PFSK-1 (cell line): ENCODE measurements around the gene ITGA11.

ENCODE experiments used
- FOXP2 ChIP-seq: optimal IDR thresholded peaks from 2 replicates; pipeline ENCODE3; 2011; ENCODE audit warnings: borderline replicate concordance, control low read depth, inconsistent platforms; ENCODE audit not compliant: insufficient read depth; ENCODE audit errors: extremely low read length, extremely low read depth
- POLR2AphosphoS5 ChIP-seq: IDR thresholded peaks from 2 replicates; pipeline ENCODE4 v1.6.1; 2012; ENCODE audit warnings: low read depth, mild to moderate bottlenecking, control low read depth, low read length, moderate library complexity
- SIN3A ChIP-seq: IDR thresholded peaks from 2 replicates; pipeline ENCODE4 v1.6.1; 2012; ENCODE audit warnings: mild to moderate bottlenecking, low read length, moderate library complexity, borderline replicate concordance; ENCODE audit not compliant: insufficient read depth
- TAF1 ChIP-seq: IDR thresholded peaks from 2 replicates; pipeline ENCODE4 v1.6.1; 2012; ENCODE audit warnings: low read length, control low read depth, borderline replicate concordance; ENCODE audit not compliant: insufficient read depth
- TF ChIP-seq, protein P1 (sequence below), 2 experiments: IDR thresholded peaks; 2 replicates each; pipeline versions ENCODE4 v1.6.1 to v1.8.0; 2011 to 2012; ENCODE audit warnings: low read depth in 2 of 2, low read length in 2 of 2, control low read depth in 1 of 2, inconsistent platforms in 1 of 2, mild to moderate bottlenecking in 1 of 2, moderate library complexity in 1 of 2; ENCODE audit not compliant: insufficient read depth in 1 of 2

ITGA11 gene

GRCh38 chr15:68409736-68410370 is 22.1 kb downstream of the ITGA11 start:
- TF ChIP-seq SIN3A: no peak
- TF ChIP-seq TAF1: no peak
- no peak for TF ChIP-seq POLR2AphosphoS5

GRCh38 chr15:68408971-68409370 is 23.0 kb downstream of the ITGA11 start:
- TF ChIP-seq, protein P1, sequence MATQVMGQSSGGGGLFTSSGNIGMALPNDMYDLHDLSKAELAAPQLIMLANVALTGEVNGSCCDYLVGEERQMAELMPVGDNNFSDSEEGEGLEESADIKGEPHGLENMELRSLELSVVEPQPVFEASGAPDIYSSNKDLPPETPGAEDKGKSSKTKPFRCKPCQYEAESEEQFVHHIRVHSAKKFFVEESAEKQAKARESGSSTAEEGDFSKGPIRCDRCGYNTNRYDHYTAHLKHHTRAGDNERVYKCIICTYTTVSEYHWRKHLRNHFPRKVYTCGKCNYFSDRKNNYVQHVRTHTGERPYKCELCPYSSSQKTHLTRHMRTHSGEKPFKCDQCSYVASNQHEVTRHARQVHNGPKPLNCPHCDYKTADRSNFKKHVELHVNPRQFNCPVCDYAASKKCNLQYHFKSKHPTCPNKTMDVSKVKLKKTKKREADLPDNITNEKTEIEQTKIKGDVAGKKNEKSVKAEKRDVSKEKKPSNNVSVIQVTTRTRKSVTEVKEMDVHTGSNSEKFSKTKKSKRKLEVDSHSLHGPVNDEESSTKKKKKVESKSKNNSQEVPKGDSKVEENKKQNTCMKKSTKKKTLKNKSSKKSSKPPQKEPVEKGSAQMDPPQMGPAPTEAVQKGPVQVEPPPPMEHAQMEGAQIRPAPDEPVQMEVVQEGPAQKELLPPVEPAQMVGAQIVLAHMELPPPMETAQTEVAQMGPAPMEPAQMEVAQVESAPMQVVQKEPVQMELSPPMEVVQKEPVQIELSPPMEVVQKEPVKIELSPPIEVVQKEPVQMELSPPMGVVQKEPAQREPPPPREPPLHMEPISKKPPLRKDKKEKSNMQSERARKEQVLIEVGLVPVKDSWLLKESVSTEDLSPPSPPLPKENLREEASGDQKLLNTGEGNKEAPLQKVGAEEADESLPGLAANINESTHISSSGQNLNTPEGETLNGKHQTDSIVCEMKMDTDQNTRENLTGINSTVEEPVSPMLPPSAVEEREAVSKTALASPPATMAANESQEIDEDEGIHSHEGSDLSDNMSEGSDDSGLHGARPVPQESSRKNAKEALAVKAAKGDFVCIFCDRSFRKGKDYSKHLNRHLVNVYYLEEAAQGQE (IDR thresholded peaks at IDR 0.05; ENCODE audit: insufficient read depth in 1 of 2, low read depth in 2 of 2, low read length in 2 of 2): no peak
- TF ChIP-seq FOXP2 (no peak), POLR2AphosphoS5 (no peak), TAF1 (no peak), SIN3A (no peak)

- TF ChIP-seq, protein P1 (IDR thresholded peaks at IDR 0.05; ENCODE audit: insufficient read depth in 1 of 2, low read depth in 2 of 2, low read length in 2 of 2): no peak
- TF ChIP-seq FOXP2 (no peak), POLR2AphosphoS5 (no peak), SIN3A (no peak), TAF1 (no peak)
These were observed 23.8 kb downstream of the ITGA11 start for GRCh38 chr15:68407886-68408881.

DNA sequence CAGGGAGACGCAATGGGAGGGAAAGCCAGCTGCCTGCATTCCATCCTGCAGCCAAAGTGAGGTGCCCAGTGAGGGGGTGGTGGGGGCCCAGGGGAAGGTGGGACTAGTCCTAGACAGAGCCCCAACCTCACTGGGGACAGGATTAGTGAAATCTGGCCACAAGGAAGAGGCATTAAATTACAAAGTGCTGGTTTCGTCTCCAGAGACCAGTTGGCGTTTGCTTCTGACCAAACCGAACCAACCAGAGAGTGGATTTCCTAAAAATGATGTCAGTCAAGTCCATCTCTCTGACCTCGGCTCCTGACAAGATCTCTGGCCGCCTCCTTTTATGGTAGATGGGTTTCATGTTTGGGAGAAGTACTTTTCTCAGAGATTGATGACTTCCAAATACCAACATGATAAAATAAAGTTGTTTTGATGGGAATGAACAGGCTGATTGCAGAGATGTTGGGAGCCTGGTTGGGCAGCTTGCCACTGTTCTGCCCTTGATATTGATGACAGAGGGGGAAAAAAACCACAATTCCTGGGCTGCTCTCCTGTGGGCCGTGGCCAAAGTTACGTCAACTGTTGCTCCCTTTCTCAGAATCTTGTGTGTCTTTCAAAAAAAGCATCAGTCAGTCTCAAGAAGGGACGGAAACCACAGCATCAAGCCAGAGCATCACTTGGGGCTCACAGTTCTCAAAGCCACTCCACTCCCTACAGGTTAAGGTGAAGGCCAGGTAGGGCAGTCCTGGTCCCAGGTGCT is 24.6 kb downstream of the ITGA11 start:
- no peak for TF ChIP-seq TAF1
- TF ChIP-seq, protein P1 (IDR thresholded peaks at IDR 0.05; ENCODE audit: insufficient read depth in 1 of 2, low read depth in 2 of 2, low read length in 2 of 2): no peak
- no peak for TF ChIP-seq SIN3A
- no peak for TF ChIP-seq POLR2AphosphoS5
- TF ChIP-seq FOXP2: no peak

DNA sequence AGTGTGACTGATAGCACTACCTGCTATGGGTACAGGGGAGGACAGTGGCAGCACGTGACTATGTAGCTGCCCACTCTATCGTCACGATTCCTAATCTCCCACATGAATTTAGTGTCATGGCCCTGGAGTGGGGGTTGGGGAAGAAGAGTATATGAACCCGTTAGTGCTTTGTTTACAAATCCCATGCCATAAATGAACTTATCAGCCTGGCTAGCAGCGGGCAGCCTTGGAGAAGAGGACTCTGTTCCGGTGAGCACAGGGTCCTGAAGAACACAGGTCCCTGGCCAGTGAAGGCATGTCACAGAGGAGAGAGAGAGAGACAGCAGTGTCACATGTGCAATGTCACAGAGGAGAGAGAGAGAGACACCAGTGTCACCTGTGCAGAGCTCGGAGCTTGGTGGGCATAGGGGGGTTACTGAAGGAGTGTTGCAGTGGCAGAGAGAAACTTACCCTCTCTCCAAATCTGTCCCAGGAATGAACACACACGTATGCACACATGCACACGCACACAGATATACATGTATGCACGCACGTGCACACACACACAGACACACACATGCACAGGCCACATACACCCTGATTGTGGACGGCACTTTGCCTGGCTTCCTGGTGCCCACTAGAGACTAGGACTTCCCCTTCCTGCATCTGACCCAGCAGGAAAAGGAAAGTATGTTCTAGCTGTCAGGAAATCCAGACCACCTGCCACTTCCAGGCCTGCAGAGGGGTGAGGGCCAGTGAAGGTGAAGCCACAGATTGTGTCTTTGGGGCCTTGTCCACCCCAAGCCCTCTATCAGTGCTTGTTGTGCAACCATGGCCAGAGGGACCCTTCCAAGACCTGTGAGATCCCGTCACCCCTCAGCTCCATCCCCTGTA is 26.3 kb downstream of the ITGA11 start:
- no peak for TF ChIP-seq FOXP2
- TF ChIP-seq, protein P1 (IDR thresholded peaks at IDR 0.05; ENCODE audit: insufficient read depth in 1 of 2, low read depth in 2 of 2, low read length in 2 of 2): no peak
